ENCODE results near the gene ZBTB39. TPM values are rescaled to one million over a fixed set of nuclear protein-coding genes. Genes with fewer than 3 reads are reported as not detected.
"Not testable (repeated sequence)": the region's sequence is repeated elsewhere in the genome, so short reads cannot be mapped to it uniquely, and the experiment has no call there.

ZBTB39 gene
- total RNA-seq, 1 donor from 2014 or later, result 8.2 TPM

DNA sequence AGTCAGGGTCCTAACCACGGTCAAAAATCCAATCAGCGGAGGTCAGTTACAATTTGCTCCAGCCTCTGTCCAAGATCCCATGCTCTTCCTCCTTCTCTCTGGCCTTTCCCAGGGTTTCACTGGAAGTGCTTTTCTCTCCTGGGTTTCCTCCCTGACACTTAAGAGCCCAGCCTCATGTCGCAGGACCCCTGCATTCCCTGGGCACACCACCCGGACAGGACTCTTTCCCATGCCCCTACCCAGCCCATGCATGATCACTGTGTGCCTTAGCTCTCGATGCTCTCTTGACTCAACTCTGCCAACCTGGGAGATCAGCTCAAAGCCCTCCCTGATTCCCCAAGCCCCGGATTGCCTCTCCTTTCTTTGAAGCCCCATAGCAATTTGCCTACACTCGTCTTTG lies 25.4 kb upstream of the ZBTB39 start:
- no peak for FAIRE-seq
- no peak for DNase-seq (ENCODE audit: low spot score in 2 of 2)

DNA sequence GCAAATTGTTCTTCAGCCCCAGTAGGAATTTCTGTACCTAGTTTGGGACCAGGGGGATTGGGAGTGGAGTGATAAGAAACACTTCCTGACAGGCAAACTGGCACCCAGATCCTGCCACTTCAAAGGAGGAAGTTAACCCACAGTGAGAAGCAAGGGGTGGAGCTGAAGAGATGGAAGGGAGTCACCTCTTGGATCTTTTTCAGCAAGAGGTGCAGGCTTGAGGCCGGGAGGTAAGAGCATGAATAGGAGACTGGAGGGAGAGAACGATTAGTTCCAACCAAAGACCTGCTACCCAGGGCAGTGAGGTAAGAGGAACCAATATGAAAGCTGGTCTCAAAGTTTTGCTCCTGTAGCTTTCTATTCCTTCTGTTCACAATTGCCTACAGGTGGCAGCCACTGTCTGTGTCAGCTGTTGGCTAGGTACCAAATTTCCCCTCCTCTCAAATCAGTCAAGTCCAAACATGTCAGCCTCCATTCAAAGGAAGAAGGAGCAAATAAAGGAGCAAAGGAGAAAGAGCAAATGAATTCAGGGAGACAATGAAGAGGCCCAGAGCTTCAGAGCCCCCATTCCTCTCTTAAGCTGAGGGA lies 24.9 kb upstream of the ZBTB39 start:
- FAIRE-seq (no peak), DNase-seq (ENCODE audit: low spot score in 2 of 2) (no peak)

DNA sequence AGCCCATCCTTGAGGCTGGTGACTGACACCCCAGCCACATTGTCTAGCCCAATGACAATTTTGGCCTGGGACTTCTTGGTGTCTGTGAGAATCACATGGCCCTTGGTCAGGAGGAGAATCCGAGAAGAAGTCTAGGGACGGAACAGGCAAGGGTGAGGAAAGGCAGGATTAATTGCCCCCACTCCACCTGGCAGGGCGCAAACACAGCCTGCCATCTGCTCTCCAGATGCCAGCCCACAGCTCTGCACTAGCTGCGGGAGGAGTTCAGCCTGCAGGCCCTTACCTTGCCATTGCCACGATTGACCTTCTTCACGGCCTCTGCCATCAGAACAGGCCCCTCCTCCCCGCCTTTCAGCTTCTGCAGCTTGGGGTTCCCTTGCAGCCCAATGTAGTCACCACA lies 23.1 kb upstream of the ZBTB39 start:
- DNase-seq (ENCODE audit: low spot score in 2 of 2) (no peak), FAIRE-seq (no peak)

DNA sequence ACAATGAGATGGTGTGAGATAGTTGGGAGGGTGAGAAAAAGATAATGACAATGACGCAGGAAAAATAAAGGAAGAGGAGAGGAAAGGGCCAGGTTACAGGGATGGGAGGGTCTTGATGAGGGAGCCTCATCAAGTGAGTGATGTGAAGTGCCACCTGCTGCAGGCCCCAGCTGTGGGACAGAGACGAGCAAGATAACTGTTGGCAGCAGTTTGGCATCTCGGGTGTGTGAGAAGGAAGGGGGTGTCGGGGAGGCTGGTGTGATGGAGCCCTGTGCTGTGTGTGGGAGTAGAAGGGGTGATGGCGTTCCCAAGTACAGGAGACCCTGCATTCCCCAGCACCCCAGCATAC lies 21.4 kb upstream of the ZBTB39 start:
- DNase-seq (ENCODE audit: low spot score in 2 of 2), result no peak
- no peak for FAIRE-seq

DNA sequence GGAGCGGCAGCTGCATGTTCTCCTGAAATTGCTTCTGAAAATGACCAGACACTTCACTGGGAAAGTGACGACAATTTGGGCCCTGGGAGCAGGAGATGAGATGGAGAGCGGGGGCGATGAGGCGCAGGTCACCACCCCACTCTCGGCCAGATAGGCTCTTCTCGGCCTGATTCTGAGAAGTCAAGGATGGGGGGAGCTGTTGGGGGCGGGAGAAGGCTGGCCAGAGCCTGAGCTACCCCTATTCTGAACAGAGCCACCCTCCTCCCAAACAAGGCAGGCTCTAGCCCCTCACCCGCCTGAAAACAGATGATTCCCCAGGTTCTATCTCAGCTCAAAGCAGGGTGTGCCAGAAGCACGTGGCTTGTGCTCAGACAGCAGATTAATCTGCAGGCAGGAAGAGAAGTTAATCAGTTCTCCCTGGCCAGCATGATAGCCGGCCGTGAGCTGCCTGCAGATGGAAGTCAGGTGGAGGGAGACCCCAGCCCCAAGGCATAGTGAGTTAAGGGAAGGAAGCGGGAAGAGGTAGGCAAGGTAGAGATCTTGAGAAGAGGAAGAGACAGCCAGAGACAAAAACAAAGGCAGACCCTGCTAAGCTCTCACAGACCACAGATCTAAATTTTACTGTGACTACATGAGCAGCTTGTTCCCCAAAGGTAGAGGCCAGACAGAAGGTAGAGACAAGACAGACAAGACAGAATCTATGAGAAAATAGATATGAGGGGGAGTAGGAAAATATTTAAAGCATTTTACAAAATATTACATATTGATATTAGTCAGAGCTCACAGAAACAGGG lies 20.9 kb upstream of the ZBTB39 start:
- FAIRE-seq (no peak), DNase-seq (ENCODE audit: low spot score in 2 of 2) (no peak)

DNA sequence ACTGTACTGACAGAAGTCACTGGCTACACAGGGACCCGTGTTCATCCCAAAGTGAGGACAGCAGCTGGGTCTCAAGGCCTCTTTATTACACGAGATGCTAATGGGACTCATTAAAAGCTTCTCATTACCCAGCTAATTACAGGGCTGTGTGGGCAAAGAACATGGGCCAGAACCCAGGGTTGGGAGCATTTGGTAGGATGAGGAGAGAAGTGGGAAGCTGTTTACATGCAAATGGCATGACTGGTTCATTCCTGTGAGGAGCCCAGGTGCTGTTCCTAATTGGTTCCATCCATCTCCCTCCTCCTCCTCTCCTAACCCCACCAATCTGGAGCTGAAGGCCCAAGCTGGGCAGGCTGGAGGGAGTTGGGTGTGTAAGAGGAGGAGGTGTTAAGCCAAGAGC lies 18.9 kb upstream of the ZBTB39 start:
- DNase-seq (ENCODE audit: low spot score in 2 of 2) (no peak), FAIRE-seq (no peak)

DNA sequence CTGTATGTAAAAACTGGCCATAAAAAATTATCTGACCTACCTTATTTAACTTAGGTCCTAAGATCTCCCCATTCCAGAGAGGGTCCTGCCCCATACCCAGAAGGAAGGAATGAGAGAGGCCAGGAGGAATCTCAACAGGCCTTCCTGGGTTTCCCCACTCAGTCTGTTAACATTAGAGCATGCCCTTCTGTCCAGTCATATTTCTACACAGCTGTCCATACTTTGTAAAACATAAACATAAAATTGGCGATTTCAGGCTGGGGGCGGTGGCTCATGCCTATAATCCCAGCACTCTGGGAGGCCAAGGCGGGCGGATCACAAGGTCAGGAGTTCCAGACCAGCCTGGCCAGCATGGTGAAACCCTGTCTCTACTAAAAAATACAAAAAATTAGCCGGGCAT lies 16.0 kb upstream of the ZBTB39 start:
- not testable (repeated sequence) for FAIRE-seq; DNase-seq (ENCODE audit: low spot score in 2 of 2)

DNA sequence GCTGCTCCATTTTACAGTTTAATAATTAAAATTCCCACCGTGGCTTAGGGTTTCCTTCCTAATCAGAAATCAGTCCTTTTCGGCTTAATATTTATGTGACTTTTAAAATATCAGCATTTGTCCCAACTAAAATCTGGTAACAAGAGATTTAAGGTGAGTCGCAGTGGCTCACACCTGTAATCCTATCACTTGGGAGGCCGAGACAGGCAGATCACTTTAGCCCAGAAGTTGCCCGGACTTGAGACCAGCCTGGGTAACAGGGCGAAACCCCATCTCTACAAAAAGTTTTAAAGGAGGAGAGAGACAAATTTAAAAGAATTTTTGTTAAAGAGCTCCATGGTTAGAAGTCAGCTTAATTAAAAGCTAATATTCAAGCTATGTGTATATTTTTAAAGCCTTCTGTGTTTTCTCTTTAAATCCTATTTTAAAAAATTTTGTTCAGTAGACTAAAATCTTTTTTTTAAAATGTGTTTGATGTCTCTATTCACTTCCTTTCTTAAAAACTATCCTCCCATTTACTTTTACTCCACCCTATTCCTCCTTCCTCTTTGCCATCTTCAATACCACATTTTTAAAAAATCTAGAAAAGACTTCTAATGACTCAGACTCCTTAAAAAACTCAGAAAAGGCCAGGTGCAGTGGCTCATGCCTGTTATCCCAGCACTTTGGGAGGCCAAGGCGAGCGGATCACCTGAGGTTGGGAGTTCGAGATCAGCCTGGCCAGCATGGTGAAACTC lies 13.8 kb upstream of the ZBTB39 start:
- no peak for FAIRE-seq

DNA sequence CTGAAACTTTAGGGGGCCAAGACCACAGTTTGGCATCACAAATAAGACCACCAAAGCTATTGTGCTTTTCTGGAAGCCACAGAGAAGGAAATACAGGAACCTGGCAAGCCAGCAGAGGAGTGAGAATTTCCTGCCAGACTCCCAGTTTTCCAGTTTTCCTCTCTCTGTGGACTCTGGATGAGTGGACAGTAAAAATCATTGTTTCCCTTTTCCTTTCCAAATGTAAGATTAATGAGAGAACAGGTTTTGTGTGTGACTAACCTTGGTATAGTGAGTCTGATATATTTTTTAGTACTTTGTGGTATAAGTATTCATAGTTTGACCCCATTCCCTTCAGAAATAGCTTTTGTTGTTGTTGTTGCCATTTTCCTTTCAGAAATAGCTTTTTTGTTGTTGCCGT lies 12.6 kb upstream of the ZBTB39 start:
- no peak for DNase-seq (ENCODE audit: low spot score in 2 of 2)
- no peak for FAIRE-seq

More for the DNA sequence above, 13.8 kb upstream of the ZBTB39 start:
- DNase-seq (ENCODE audit: low spot score in 2 of 2), result no peak

DNA sequence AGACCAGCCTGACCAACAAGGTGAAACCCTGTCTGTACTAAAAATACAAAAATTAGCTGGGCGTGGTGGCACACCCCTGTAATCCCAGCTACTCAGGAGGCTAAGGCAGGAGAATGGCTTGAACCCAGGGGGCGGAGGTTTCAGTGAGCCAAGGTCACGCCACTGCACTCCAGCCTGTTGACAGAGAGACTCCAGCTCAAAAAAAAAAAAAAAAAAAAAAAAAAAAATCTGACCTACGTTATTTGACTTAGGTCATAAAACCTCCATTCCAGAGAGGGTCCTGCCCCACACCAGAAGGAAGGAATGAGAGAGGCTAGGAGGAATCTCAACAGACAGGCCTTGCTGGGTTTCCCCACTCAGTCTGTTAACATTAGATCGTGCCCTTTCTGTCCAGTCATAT lies 12.0 kb upstream of the ZBTB39 start:
- not testable (repeated sequence) for DNase-seq (ENCODE audit: low spot score in 2 of 2); FAIRE-seq

DNA sequence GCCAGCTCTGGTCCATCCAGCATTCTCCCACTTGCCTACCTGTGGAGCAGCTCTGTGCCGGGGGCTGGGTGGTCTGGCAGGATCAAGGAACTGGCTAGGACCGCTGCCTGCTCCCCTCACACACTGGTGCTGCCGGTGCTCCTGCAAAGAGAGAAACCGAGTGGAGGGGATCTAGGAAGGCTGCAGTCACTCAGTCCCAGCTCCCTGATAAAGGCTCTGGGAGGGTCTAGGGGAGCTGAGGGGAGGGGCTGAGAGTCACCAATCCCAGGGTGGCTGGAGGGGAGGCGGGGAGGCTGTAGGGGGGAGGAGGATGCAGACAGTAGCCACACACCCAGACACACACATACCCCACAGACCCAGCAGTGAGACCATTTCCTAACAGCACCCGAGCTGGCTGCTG lies 10.0 kb upstream of the ZBTB39 start, which contains the start of gene TAC3:
Gene TAC3 (minus strand): TSS at position 182 of the 400 bp plus-strand sequence. CDS start 732 bp downstream, outside the sequence.
- no peak for FAIRE-seq
- no peak for DNase-seq (ENCODE audit: low spot score in 2 of 2)

DNA sequence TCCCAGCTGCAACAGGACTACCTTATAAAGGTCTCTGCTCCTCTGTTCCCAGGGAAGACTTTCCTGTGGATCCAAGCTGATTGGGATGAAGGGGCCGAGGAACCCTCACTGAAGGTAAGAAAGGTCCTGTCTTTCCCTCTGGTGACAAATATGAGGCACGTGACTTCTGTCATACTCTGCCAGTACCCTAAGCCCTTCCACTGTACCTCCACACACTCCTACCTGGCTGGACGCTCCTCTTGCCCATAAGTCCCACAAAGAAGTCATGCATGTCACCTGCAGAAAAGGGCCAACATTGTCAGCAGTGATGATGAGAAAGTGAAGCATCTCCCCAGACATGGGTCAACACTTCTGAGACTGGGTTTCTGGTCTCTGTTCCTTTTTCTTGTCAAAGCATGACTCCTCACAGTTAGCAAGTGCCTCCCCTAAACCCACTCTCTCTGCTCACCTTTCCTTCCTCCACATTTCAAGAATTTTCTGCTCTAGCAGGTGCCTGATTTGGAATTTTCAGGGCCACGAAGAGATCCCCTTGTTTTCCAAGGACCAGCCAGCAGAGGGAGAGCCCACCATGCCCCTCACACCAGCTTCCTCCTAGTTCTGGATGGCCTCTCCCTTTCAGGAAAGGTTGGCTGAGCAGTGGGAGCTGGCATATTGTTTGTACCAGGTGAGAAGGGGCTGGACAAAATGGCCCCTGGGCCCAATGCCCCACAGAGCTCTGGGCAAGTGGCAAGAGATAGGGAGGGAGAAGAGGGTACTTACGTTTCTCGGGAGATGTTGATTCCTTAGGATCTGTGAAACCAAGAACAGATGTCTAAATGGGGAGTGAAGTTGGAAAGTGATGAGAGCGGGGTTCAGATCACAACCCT lies 6.5 kb upstream of the ZBTB39 start:
- no peak for DNase-seq (ENCODE audit: low spot score in 2 of 2)
- no peak for FAIRE-seq

DNA sequence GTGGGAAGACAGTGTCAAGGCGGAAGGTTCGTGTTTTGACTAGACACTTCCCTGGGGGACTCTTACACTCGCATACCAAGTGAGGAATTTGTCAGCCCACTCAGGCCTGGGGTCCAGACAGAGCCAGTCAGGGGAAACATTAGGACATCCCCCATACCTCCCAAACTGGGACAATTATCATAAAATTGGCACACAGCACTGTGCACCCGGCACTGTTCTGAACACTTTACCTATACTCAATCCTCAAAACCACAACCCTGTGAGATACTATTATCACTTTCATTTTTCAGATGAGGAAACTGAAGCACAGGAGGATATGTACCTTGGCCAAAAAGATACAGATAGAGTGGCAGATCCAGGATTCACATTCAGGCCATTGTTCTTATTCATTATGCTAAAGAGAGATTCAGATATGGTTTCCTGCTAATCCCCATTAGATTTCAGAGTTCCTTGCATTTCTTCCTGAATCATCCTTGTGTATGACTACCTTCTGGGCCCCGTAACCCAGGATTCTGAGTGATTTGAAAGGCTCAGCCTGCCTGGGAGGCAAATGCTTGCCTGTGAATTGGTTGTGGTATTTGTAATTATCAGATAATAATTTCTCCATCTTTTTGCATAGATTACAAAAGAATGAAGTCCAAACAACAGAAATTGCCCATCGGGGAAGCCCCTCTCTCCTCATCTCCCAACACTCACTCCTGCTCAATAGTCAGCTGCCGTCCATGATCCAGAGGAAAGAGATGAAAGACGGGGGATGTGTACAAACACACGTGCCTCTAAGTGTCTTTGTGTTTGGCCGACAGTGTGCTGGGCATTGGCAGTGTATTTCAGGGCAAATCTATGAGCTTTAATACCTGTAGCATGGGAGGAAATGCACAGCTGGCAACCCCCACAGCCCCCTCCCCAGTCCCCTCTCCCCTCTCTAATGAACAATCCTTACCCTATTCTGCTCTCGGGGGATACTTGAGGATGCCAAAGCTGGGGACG lies 5.4 kb upstream of the ZBTB39 start:
- no peak for DNase-seq (ENCODE audit: low spot score in 2 of 2)
- FAIRE-seq, result no peak

DNA sequence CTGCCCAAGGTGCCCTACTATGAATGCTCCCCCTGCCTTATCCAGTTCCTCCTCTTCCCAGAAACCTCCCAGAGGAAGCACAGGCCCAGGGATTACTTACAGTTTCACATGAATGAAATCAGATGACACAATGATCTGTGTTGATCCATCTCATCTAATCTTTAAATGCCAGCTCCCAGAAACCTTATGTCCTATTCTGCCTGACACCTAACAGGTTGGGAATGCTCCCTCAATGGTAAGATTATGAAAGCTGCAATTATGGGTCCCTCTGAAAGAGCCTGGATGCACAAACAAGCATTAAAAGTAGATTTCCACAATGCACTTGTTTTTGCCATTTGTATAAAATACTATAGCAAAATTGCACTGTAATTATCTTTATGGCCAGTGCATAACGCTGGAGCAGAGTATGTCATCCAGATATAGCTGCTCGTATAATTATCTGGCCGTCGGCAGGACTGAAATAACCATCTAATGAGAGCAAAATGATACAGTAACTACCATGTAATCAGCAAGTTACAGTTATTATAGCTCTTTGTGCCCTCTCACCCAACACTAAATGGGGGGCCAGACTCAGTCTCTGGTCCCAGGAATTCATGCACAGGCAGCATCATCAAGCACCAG lies 4.4 kb upstream of the ZBTB39 start:
- no peak for DNase-seq (ENCODE audit: low spot score in 2 of 2)
- no peak for FAIRE-seq

DNA sequence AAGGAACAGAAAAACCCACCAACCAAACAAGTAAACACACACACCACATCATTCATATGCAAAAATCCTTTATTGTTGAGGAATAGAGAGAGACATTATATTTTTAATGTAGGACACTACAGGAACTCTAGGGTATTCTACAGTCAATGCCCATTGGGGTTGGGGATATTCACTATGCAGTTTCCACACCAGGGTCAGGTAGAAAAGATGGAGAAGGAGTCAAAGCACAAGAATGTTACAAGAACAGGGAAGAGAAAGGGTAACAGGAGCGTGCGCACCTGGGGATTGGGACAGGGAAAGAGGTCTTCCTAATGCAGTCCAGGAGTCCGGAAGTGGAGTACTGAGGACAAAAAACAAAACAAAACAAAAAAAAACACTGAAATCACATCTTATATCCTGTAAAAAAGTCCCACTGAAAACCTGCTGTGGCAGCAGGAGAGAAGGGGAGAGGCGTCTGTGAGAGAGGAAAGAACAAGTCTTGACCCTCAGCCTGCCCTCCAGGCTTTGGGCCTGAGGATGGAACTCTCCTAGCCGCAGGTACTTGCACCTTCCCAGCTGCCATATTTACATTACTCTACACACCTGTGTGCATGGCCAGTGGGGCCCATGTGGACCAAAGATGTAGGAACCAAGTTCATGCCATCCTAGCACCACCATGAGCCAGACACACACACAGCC lies 3.7 kb upstream of the ZBTB39 start:
- no peak for FAIRE-seq
- no peak for DNase-seq (ENCODE audit: low spot score in 2 of 2)

DNA sequence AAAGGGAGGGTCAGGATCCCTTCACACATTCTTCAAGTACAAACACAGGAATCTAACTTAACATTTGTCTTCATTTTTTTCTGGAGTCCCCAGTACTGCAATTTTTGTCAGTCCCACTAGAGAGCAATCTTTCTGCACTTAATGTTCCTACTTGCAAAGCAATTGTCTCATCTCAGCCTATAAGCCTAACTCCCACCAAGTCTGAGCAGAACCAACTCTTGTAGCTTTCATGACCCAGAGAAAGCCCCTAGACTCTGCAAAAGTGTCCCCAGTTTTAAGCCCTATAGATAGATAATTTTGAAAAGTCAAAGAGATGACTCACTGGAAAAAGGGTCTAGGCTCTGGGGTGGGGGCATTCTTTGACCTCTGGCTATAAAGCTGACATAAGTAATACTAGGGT lies 1.8 kb upstream of the ZBTB39 start:
- FAIRE-seq (no peak), DNase-seq (ENCODE audit: low spot score in 2 of 2) (peak in 1 of 2 donors; percentile 55)

DNA sequence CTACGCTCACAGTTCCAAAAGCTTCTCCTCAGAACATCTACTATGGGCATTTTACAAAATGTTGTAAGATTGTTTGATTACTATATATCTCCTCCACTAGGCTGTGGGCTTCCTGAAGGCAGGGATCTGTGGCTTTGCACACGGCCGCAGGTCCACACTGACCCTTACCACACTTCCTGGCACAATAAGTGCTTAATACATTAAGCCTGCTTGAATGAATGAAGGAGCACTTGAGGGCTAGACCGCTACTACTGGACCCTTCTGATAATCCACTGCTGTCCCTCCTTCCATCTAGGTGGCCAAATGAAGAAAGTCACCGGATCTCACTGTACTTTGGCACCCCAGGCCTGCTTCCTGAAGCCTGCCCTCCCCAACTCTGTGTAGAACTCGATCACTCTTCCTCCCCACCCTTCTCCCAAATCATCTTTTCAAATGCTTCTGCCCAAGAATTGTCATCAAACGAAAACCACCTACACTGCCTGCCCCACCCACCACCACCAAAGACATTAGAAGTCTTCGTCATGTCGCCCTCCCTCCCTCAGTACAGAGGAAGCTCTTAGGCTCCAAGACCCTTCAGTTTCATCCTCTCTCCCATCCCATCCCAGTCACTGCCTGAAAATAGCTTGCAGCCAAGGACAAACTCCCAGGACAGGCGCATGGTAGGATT lies 596 bp upstream of the ZBTB39 start:
- no peak for FAIRE-seq
- DNase-seq (ENCODE audit: low spot score in 2 of 2), result no peak

DNA sequence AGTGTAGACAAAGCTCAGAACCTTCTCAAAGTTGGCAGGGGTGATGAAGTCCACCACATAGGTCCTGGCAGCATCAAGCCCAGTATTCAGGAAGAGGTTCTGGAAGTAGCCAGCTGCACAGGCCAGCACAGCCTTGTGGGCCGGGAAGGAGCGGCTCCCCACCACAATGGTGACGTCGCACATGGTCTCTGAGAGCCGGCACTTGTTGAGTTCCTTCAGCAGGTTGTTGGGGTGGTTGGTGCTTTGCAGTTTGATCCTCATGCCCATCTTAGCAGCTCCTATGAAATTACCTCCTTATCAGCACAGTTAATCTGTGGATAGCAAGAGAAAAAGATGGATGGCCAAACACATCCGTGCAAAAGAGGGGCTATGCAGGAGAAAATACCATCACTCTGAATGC lies 1.7 kb downstream of the ZBTB39 start:
- FAIRE-seq, result no peak
- no peak for DNase-seq (ENCODE audit: low spot score in 2 of 2)

Measured in frontal cortex (tissue), 4 donors.